ENCODE data around the gene EMC8.

Gene EMC8

DNA sequence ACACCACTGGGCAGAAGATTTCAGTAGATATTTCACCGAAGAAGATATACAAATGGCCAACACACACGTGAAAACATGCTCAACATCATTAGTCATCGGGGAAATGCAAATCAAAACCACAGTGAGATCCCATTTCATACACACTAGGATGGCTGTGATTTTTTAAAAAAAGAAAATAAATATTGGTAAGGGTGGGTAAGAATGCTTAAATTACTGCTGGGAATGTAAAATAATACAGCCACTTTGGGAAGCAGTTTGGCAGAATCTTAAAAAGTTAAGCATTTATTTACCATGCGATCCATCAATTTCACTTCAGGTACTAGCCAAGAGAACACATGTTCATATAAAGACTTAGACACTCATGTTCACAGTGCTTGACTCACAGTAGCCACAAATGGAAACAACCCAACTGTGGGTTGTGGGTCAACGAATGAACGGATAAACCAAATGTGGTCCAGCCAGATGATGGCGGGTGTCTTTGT is 42.0 kb downstream of the EMC8 start:
- H4K12ac ChIP-seq (ENCODE audit: low read depth, low read length) = no peak overlapping the region
- H3K4me3 ChIP-seq (ENCODE audit: low read depth, low read length) = no peak overlapping the region
- H3K4me2 ChIP-seq (ENCODE audit: low read length) = no peak overlapping the region
- no peaks in the 10 kb centered on the region for H3K79me1 ChIP-seq (ENCODE audit: low read length)
- H3K27me3 ChIP-seq (ENCODE audit: insufficient read depth, low read length) = no peaks in the 10 kb centered on the region
- no peak overlapping the region for H2BK12ac ChIP-seq (ENCODE audit: low read length)
- no peak overlapping the region for H3K27ac ChIP-seq (ENCODE audit: low read depth, low read length)
- no peak overlapping the region for H2BK5ac ChIP-seq (ENCODE audit: low read depth, low read length, poor library complexity)
- DNase-seq = no peak
- H4K91ac ChIP-seq (ENCODE audit: low read depth, low read length) = no peak overlapping the region
- no peak overlapping the region for H3K14ac ChIP-seq (ENCODE audit: low read length)
- H3K18ac ChIP-seq (ENCODE audit: low read length) = no peak overlapping the region
- H3K9me3 ChIP-seq (ENCODE audit: insufficient read depth, low read depth, low read length) = no peaks in the 10 kb centered on the region
- H2BK120ac ChIP-seq (ENCODE audit: insufficient read depth, low read length, poor library complexity) = no peak overlapping the region
- no peak overlapping the region for H4K8ac ChIP-seq (ENCODE audit: low read depth, low read length)
- H3K4me1 ChIP-seq (ENCODE audit: control insufficient read depth in 1 of 2, insufficient read depth in 2 of 2, low read length in 2 of 2) = peaks cover 4 to 7% of the 10 kb centered on the region in 2 experiments
- no peaks in the 10 kb centered on the region for H3K36me3 ChIP-seq (ENCODE audit: control insufficient read depth in 1 of 2, insufficient read depth in 2 of 2, low read length in 2 of 2)
- H3K23ac ChIP-seq (ENCODE audit: low read length) = no peak overlapping the region
- WGBS (ENCODE audit: extremely low coverage, insufficient coverage, insufficient read length) = no CpG with 5 or more reads among the region's 7 CpGs
- H3K9ac ChIP-seq (ENCODE audit: low read length) = no peak overlapping the region
- H2AK5ac ChIP-seq (ENCODE audit: low read length) = no peak overlapping the region
- H3K79me2 ChIP-seq (ENCODE audit: control insufficient read depth, insufficient read depth, low read length, poor library complexity) = no peaks in the 10 kb centered on the region
- H2AFZ ChIP-seq (ENCODE audit: insufficient read depth, low read length, poor library complexity) = no peak overlapping the region
- no peak overlapping the region for H3K4ac ChIP-seq (ENCODE audit: low read depth, low read length)

GRCh38 chr16:85755929-85756768 is 43.2 kb downstream of the EMC8 start:
- Histone ChIP-seq H3K27ac (ENCODE audit: low read depth, low read length) (no peak overlapping the region), H3K4ac (ENCODE audit: low read depth, low read length) (no peak overlapping the region), H4K12ac (ENCODE audit: low read depth, low read length) (no peak overlapping the region), H3K9ac (ENCODE audit: low read length) (no peak overlapping the region), H3K9me3 (ENCODE audit: insufficient read depth, low read depth, low read length) (peaks cover 3% of the 10 kb centered on the region), H2BK5ac (ENCODE audit: low read depth, low read length, poor library complexity) (no peak overlapping the region), H3K79me1 (ENCODE audit: low read length) (peaks cover 2% of the 10 kb centered on the region), H4K91ac (ENCODE audit: low read depth, low read length) (no peak overlapping the region), H3K36me3 (ENCODE audit: control insufficient read depth in 1 of 2, insufficient read depth in 2 of 2, low read length in 2 of 2) (no peaks in the 10 kb centered on the region), H3K4me3 (ENCODE audit: low read depth, low read length) (no peak overlapping the region), H3K4me1 (ENCODE audit: control insufficient read depth in 1 of 2, insufficient read depth in 2 of 2, low read length in 2 of 2) (peaks cover 4 to 12% of the 10 kb centered on the region in 2 experiments), H2AFZ (ENCODE audit: insufficient read depth, low read length, poor library complexity) (no peak overlapping the region), H4K8ac (ENCODE audit: low read depth, low read length) (no peak overlapping the region), H3K23ac (ENCODE audit: low read length) (no peak overlapping the region), H2AK5ac (ENCODE audit: low read length) (no peak overlapping the region), H3K79me2 (ENCODE audit: control insufficient read depth, insufficient read depth, low read length, poor library complexity) (no peaks in the 10 kb centered on the region), H2BK12ac (ENCODE audit: low read length) (no peak overlapping the region), H3K4me2 (ENCODE audit: low read length) (no peak overlapping the region), H3K14ac (ENCODE audit: low read length) (no peak overlapping the region), H2BK120ac (ENCODE audit: insufficient read depth, low read length, poor library complexity) (no peak overlapping the region), H3K18ac (ENCODE audit: low read length) (no peak overlapping the region), H3K27me3 (ENCODE audit: insufficient read depth, low read length) (no peaks in the 10 kb centered on the region)
- DNase-seq = no peak
- no CpG with 5 or more reads among the region's 25 CpGs for WGBS (ENCODE audit: extremely low coverage, insufficient coverage, insufficient read length)

DNA sequence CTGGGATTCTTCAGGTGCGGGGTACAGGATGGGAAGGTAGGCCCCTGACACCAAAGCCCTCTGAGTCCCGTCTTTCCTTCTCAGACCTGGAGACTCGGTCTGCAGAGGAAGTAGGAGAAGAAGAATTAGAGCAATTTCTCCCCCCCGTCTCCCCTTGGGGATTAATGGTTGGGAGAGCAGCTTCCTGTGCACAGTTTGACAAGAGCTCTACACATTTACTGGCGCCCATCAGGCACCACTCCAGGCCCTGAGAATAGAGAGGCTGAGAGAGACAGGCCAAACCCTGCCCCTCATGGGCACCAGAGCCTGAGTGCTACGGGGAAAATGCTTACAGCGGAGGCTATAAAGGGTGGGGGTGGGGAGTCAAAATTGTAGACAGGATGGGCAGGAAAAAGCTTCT is 44.9 kb downstream of the EMC8 start:
- Histone ChIP-seq H3K36me3 (ENCODE audit: control insufficient read depth in 1 of 2, insufficient read depth in 2 of 2, low read length in 2 of 2) (no peaks in the 10 kb centered on the region), H3K18ac (ENCODE audit: low read length) (no peak overlapping the region), H2AK5ac (ENCODE audit: low read length) (no peak overlapping the region), H3K9ac (ENCODE audit: low read length) (no peak overlapping the region), H3K4me1 (ENCODE audit: control insufficient read depth in 1 of 2, insufficient read depth in 2 of 2, low read length in 2 of 2) (peaks cover 8 to 25% of the 10 kb centered on the region in 2 experiments), H3K79me1 (ENCODE audit: low read length) (peaks cover 10% of the 10 kb centered on the region), H3K4me3 (ENCODE audit: low read depth, low read length) (no peak overlapping the region), H3K27ac (ENCODE audit: low read depth, low read length) (no peak overlapping the region), H3K4me2 (ENCODE audit: low read length) (no peak overlapping the region), H4K8ac (ENCODE audit: low read depth, low read length) (no peak overlapping the region), H4K12ac (ENCODE audit: low read depth, low read length) (no peak overlapping the region), H3K9me3 (ENCODE audit: insufficient read depth, low read depth, low read length) (peaks cover 5% of the 10 kb centered on the region), H2BK5ac (ENCODE audit: low read depth, low read length, poor library complexity) (no peak overlapping the region), H2BK120ac (ENCODE audit: insufficient read depth, low read length, poor library complexity) (no peak overlapping the region), H3K23ac (ENCODE audit: low read length) (no peak overlapping the region), H4K91ac (ENCODE audit: low read depth, low read length) (no peak overlapping the region), H3K27me3 (ENCODE audit: insufficient read depth, low read length) (peaks cover 5% of the 10 kb centered on the region), H3K79me2 (ENCODE audit: control insufficient read depth, insufficient read depth, low read length, poor library complexity) (peaks cover 3% of the 10 kb centered on the region), H3K14ac (ENCODE audit: low read length) (no peak overlapping the region), H2BK12ac (ENCODE audit: low read length) (no peak overlapping the region), H2AFZ (ENCODE audit: insufficient read depth, low read length, poor library complexity) (no peak overlapping the region), H3K4ac (ENCODE audit: low read depth, low read length) (no peak overlapping the region)
- DNase-seq = no peak
- WGBS (ENCODE audit: extremely low coverage, insufficient coverage, insufficient read length) = no CpG with 5 or more reads among the region's 7 CpGs

DNA sequence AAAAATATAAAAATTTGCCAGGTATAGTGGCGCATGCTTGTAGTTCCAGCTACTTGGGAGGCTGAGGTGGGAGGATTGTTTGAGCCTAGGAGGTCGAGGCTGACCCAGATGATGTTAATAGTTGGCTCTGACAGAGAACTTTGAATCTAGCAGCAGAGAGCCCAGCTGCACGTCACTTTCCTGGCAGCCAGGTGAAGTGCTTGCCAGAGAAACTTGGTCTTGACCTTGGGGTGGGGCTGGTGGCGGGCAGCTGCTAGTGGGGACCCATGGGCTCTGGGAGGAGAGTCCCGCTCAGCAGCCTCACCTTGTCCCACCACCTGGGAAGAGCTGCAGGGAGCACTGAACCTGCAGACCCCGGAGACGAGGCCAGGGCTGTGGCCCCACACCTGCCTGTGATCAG is 45.4 kb downstream of the EMC8 start:
- Histone ChIP-seq H3K9me3 (ENCODE audit: insufficient read depth, low read depth, low read length) (peaks cover 5% of the 10 kb centered on the region), H3K27me3 (ENCODE audit: insufficient read depth, low read length) (peaks cover 5% of the 10 kb centered on the region), H3K9ac (ENCODE audit: low read length) (no peak overlapping the region), H3K79me1 (ENCODE audit: low read length) (peaks cover 10% of the 10 kb centered on the region), H4K91ac (ENCODE audit: low read depth, low read length) (no peak overlapping the region), H4K12ac (ENCODE audit: low read depth, low read length) (no peak overlapping the region), H2AFZ (ENCODE audit: insufficient read depth, low read length, poor library complexity) (no peak overlapping the region), H3K36me3 (ENCODE audit: control insufficient read depth in 1 of 2, insufficient read depth in 2 of 2, low read length in 2 of 2) (no peaks in the 10 kb centered on the region), H3K4me2 (ENCODE audit: low read length) (no peak overlapping the region), H3K23ac (ENCODE audit: low read length) (no peak overlapping the region), H3K4ac (ENCODE audit: low read depth, low read length) (no peak overlapping the region), H3K4me1 (ENCODE audit: control insufficient read depth in 1 of 2, insufficient read depth in 2 of 2, low read length in 2 of 2) (peaks cover 8 to 25% of the 10 kb centered on the region in 2 experiments), H2BK120ac (ENCODE audit: insufficient read depth, low read length, poor library complexity) (no peak overlapping the region), H3K27ac (ENCODE audit: low read depth, low read length) (no peak overlapping the region), H2AK5ac (ENCODE audit: low read length) (no peak overlapping the region), H3K79me2 (ENCODE audit: control insufficient read depth, insufficient read depth, low read length, poor library complexity) (peaks cover 3% of the 10 kb centered on the region), H3K4me3 (ENCODE audit: low read depth, low read length) (no peak overlapping the region), H4K8ac (ENCODE audit: low read depth, low read length) (no peak overlapping the region), H3K14ac (ENCODE audit: low read length) (no peak overlapping the region), H2BK12ac (ENCODE audit: low read length) (no peak overlapping the region), H2BK5ac (ENCODE audit: low read depth, low read length, poor library complexity) (no peak overlapping the region), H3K18ac (ENCODE audit: low read length) (no peak overlapping the region)
- no peak for DNase-seq
- no CpG with 5 or more reads among the region's 7 CpGs for WGBS (ENCODE audit: extremely low coverage, insufficient coverage, insufficient read length)

Data from trophoblast cell (in vitro differentiated cells and primary cell).